NAMALWA (cell line): Measurements from ENCODE around the gene PARP12.

Source experiments
- DNase-seq: peaks from one replicate; pipeline ENCODE4 v3.0.0-alpha.2; 2015; ENCODE audit warnings: low spot score

Gene PARP12

GRCh38 chr7:140015471-140015970 is 47.2 kb downstream of the PARP12 start:
- no peak for DNase-seq

- no peak for DNase-seq
These were observed 48.6 kb downstream of the PARP12 start for GRCh38 chr7:140014123-140014522.

- no peak for DNase-seq
These were observed 49.1 kb downstream of the PARP12 start for GRCh38 chr7:140013676-140014075.

GRCh38 chr7:140010194-140010895 is 52.4 kb downstream of the PARP12 start:
- no peak for DNase-seq

GRCh38 chr7:140009735-140010134 is 53.0 kb downstream of the PARP12 start:
- no peak for DNase-seq

GRCh38 chr7:140008755-140009610 is 53.8 kb downstream of the PARP12 start:
- DNase-seq: no peak

GRCh38 chr7:140007051-140007690 is 55.6 kb downstream of the PARP12 start:
- no peak for DNase-seq

GRCh38 chr7:140006600-140006999 is 56.2 kb downstream of the PARP12 start:
- no peak for DNase-seq

GRCh38 chr7:140005754-140006503 is 56.8 kb downstream of the PARP12 start:
- DNase-seq: no peak

GRCh38 chr7:140005341-140005740 is 57.4 kb downstream of the PARP12 start:
- no peak for DNase-seq

- DNase-seq: no peak
These were observed 58.1 kb downstream of the PARP12 start for GRCh38 chr7:140004672-140005071.

GRCh38 chr7:140003913-140004382 is 58.8 kb downstream of the PARP12 start:
- DNase-seq: peak; percentile 70

GRCh38 chr7:140000666-140001268 is 62.0 kb downstream of the PARP12 start:
- no peak for DNase-seq

GRCh38 chr7:139999516-139999915 is 63.2 kb downstream of the PARP12 start:
- no peak for DNase-seq

- DNase-seq: no peak
These were observed 64.2 kb downstream of the PARP12 start for GRCh38 chr7:139998572-139998971.

GRCh38 chr7:139995017-139995915 is 67.5 kb downstream of the PARP12 start:
- DNase-seq: no peak

- no peak for DNase-seq
These were observed 68.4 kb downstream of the PARP12 start for GRCh38 chr7:139994356-139994755.

- no peak for DNase-seq
These were observed 69.2 kb downstream of the PARP12 start for GRCh38 chr7:139993592-139993991.

- DNase-seq: no peak
These were observed 69.6 kb downstream of the PARP12 start for GRCh38 chr7:139993169-139993568.

GRCh38 chr7:139992353-139993044 is 70.3 kb downstream of the PARP12 start:
- no peak for DNase-seq
